Ammon's horn (tissue), 1 donor: ENCODE measurements around the gene ENOX1.
A peak's percentile ranks its signal among the peaks of the same experiment; 100 is the strongest.

Experiments
- DNase-seq: peaks from one replicate; pipeline ENCODE4 v3.0.0-alpha.2; 2016; ENCODE audit warnings: low spot score

The ENOX1 gene

DNA sequence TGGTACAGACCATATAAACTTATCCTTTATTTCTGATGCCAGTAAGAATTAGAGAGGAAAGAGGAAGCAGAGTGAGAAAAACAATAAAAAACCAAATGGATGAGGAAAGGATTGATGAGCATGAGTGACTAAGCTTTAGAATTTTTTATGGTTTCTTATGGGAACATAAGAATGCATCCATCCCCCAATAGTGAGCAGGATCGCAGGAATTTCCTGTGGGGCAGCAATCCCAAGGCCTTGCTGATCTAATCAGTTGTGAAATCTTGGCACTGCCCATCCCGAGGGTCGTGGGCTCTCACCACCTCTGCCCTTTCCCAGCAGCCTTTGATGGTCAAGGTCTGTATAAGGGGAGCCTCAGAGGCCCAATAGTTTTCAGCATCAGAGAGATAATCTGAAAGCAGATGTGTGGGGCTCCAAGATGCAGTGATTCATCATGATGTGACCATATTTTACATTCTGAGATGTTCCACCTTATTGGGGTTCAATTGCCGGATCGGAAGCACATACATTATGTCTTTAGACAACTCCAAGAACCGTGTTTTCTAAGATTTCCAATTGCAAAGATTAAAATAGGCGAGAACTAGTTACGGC lies 541.3 kb downstream of the ENOX1 start:
- DNase-seq, result no peak

DNA sequence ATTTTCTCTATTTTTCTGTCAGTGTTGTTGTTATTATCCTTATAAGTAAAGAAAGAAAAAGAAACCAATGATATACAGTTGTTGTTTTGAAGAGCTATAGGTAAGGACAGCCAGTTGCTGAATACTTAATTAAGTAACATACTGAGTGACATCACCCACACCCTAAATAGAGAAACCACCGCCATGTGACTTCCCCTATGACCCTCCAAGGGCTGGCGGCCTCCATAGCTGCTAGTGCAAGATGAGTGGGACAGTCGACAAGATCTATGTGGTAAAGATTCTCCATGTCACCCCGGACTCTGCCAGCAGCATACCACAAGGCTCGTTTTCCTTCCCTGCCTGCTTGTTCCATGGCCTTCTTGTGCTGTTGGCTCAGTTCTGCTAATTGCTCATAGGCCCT lies 542.3 kb downstream of the ENOX1 start:
- DNase-seq, result no peak

DNA sequence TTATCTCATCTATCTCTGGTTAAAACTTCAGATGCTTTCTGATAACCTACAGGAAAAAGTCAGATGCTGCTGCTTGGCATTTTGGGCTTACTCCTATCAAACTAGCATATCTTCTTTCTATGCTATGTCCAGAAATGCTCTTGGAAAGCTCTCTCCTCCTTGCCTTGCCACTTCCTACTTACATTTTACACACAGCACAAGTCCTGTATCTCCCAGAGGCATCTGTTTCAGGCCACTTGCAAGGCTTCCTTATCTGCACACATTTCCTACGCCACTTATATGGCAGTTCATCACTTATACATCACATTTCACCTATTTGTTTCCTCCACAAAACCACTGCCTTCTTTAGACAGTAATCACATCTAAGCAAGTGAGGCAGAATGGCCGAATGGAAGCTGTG lies 543.1 kb downstream of the ENOX1 start:
- DNase-seq, result no peak

DNA sequence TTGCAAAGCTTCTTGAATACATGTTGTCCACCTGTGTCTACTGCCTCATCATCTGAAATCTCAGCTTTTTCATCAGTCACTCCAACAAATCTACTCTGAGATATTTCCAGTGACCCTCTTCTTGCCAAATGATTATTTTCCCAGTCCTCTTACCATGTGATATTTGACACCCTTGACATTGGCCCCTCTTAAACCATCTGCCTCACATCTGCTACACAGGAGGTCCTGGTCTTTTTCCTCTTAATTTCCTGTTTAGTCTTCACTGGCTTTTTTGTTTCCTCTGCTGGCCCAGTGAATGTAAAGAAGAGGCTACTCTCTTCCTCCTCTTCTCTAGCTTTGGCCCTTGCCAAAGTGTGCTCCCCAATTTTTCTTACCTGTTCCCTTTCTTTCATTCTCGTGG lies 544.7 kb downstream of the ENOX1 start:
- DNase-seq, result no peak

DNA sequence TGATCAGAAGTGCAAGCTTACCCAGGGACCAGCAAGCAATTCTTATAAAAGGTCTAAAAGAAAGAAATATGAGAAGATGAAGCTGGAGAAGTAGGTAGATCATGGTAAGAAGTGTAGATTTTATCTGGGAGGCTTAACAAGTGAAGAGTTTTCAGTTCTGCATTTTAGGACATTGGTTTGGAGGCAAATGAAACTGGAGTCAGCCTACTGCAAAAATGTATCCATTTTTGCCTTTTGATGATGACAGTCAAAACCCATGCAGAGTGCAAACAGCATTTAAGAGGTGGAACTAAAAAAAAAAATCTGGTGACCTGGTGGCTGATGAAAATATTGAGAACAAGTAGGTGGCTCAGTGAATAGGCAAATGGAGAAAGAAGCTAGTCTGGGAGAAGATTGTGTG lies 546.5 kb downstream of the ENOX1 start:
- no peak for DNase-seq

DNA sequence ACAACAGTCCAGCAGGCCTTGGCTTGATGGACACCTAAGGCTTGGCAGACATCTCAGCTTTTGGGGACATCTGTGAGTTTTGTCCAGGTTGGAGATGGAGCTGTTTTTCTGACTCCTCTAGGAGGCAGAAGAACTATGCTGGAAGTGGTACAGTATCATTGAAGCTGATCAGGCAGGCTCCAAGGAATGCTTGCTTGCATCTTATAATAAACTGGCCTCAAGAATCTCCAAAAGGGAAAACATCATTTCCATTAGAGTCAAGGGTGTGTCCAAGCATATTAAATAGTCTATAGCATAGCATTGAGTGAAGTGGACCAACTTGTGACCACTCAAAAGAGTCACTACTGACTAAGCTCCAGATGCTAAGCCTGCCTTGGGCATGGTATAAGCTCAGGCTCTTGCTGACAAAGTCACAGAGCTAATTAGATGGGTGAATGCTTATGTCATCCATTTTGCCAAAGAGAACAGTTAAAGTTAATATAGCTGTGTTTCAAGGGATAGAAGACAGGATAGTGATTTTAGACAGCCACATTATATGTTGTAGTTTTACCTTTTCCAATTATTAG lies 547.4 kb downstream of the ENOX1 start:
- no peak for DNase-seq

DNA sequence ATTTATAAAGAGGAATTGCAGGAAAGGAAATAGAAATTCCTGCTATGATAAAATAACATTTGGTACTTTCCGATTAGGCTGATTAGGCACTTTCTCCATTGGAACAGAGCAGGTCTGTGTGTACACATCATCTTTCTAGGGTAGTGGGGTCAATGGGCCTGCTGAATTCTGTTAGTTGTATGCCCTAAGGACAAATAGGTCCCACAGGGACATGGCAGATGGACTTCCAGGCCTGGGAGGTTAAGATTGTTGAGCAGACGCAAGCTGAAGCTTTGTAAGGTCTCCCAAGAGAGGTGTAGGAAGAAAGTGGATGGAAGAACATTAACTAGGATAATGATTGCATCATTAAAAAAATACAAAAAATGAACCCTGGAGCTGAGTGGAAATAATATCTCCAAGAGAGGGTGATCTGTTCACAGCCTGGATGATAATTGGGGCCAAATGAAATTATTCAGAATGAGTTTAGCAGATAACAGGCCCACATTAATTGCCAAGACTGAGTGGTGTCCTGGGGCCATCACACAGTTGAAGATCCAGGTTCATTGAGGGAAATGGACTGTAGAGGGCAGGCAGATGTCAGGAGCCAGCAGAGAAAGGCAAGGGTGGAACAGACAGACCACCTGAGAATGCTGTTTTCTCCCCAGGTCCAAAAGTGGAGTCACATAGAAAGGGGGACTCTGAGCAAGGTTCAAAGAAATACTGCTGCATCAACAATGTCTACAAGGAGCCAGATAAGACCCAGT lies 548.3 kb downstream of the ENOX1 start:
- no peak for DNase-seq

DNA sequence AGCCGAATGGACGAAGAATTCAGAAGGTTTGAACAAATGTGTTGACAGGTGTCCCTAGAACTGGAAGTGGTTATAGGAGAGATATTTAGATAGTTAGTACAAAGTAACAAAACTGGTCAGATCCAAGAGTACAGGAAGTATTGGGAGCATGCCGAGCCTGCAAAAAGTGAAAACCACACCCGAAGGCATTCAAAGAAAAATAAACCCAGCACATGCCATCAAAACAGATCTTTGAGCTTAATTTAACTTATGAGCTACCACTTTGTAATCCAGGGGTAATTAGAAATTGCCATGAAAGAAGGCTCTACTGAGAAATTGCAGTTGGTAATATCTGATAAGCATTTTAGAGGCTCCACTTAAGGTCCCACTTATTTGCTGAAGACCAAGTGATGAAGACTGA lies 549.2 kb downstream of the ENOX1 start:
- no peak for DNase-seq

DNA sequence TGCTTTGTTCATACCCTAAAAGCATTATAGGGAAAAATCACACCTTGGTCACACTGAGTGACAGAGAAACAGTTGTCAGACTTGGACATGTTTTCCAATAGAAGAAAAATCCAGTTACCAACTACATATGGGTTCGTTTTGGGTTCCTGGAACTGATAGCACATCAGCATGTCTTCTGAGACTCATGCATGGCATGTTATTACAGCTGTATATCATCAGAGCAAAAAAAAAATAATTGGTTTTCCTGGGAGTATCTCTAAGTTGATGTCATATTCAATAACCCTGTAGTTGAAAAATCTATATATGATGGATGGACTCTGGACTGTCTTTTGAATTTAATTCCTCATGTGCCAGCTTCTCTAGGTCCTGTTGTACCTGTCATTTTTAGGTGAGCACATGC lies 551.7 kb downstream of the ENOX1 start:
- no peak for DNase-seq

DNA sequence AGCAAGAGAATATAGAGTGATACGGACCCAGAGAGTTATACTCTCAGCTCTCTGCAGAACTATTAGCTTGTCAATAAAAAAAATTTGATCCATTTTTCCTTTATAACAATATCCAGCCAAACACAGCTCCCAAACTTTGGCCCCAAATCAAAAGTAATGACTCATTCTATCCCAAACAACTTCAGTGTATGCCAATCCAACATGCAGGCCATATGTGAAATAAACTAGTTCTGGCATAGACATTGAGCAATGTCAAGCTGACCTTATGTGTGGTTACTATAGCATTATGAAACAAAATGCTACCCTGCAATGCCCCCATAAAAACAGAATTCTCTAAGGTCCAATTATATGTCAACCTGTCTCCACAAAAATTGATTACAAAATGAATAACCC lies 553.9 kb downstream of the ENOX1 start:
- peak; percentile 13 for DNase-seq

DNA sequence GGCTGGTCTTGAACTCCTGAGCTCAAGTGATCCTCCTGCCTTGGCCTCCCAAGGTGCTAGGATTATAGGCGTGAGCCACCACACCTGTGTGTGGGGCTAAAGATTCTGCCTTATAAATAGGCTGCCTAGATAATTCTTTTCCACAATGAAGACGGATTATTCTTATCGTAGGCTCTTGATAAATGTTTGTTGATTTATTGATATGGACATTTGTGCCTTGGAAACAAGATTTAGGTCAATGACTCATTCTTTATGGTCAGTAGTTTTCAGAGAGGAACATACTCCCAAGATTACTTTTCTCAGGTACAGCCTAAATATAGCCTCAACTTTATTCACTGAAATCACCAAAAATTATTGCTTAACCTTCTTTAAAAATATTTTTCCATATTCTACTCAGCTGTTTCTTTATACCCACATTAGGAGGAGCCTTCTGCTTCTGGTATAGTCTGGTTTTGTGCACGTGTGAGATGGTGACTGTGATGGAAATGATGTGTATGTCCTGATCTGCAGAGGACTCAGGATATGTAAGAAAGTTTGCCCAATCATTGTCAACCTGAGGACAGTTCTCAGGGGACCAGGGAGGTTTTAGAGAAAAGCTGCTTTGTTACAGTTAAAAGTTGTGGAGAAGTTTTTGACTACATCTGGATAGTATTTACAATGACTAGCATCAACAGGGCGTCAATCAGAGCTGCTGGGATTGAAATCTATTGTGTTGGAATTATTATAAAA lies 554.5 kb downstream of the ENOX1 start:
- DNase-seq, result no peak

DNA sequence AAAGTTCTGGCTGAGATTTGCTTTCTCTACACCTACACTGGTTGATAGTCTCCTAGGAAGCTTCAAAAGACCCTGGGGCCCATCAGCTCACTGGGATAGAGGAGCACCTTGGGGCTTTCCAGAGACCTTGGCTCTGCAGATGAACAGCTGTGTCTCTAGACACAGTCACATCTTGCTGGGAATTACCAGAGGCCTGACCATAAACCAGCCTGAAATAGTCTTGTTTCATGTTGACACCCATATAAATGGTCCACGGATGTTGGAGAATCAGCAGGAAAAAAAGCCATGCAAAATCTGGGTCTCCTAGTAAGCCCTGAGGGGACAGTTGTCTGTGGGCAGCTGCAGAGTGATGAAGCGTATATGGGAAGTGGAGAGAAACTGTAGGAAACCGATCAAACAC lies 555.8 kb downstream of the ENOX1 start:
- DNase-seq, result no peak

DNA sequence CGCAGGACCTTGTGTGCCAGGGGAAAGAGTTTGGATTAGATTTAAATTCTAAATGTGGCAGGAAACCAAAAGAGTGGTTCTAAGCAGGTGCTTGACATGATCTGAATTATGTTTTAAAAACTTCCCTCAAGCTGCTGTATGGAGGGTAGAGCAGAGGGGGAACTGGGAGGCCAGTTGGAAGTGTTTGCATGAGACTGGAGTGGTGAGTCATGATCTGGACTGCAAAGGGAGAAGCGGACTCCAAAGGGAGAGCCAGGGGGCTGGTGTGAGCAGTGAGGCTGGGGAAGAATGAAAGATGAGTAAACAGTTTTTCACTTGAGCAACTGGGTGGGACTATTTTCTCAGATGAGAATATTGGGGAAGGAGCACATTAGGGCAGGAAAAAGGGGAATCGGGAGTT lies 557.3 kb downstream of the ENOX1 start:
- no peak for DNase-seq

DNA sequence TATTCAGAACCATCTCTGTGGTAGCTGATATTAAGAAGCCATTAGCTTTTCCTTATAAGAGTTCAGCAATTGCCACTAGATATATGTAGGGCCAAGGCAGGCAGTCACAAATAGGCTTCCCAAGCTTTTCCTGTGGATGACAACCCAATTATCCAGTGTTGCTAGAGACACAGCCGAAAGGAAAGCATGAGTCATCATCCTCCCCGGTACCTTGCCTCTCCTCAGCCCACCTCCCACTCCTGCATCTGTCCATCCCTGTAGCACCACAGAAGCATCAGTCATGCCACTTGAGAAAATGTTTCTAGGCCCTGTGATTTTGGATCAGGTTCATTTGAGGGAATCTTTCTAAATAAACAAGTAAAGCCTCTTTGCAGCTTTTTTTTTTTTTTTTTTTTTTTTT lies 559.1 kb downstream of the ENOX1 start:
- DNase-seq, result peak; percentile 65

DNA sequence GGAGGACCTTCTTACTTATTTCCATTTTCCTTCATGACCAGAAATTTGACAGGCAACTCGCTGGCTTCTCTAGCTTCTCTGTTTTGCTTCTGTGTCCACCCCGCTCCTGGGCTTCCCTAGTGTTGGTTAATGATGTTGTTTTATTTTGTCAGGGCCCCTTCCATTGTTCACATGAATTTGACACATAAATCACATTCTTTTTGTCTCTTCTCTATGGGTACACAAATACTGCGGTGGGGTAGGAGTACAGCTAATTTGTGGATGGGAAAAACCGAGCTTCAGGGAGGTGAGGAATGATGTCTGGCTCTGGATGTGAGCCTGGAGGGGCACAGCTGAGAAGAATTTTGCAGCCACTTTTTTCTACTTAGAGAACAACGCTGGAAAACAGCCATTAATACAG lies 563.6 kb downstream of the ENOX1 start:
- no peak for DNase-seq

DNA sequence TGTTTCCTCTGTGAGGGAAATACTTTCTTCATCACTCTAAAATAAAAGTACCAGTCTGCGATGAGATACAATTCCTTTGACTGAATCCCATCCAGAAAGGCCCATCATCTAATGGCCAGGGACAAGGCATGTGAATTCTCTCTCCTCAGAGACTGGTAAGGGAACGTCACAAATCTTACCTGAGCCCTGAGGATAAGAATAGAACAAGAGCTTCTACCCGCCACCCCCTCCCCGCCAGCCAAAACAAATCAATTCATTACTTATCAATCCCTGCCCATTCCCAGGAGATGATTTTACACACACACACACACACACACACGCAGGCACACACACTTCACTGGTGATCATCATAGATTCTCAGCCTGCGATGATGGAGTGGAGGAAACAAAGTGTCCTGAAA lies 564.7 kb downstream of the ENOX1 start:
- no peak for DNase-seq

DNA sequence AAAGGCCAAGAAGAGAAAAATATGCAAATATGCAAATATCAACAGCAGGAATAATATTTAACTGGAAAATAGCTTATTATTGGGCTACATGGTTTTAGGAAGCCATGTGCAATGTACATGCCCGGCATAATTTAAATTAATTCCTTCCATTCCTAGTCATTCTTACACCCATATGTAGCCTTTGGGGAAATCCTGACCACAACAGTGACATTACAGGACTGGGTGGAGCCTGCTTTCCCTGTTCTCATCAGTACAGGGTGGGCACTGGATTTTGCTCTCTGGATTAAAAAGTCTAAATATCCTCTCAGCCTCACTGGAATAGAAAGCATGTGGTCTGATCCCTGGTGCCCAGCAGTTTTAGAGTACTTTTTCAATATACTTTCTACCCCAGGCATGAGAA lies 565.2 kb downstream of the ENOX1 start:
- no peak for DNase-seq

DNA sequence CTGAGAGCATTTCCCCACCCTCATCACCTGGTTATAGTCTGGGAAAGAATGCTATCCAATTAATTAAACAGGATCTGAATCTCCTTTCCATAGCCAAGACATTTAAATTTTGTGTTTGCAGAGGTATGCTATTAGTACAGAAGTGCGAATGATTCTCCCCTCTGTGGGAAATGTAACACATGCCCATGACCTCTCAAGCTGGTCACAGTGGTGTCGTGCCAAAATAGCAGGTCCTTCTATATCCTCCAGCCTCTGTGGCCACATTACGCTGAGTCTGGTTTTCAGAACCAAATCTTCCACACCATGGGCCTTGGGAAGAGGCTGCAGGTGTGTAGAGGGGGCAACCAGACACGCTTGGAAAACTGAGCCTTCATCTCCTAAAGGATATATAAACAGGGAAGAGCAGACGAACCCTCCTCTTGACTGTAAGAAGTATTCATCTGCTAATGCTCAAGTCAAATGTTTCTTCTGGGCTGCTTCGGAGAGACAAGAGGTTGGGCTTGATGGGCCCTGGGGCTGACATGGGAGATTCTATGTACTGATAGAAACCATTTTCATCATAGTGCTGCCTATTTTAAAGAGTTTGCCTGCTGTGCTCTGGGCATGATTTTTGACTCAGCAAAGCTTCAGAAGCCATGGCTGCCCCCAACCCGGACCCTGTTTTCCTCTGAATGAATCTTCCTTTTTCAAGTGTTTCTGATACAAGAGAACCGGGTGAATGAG lies 565.7 kb downstream of the ENOX1 start:
- no peak for DNase-seq

DNA sequence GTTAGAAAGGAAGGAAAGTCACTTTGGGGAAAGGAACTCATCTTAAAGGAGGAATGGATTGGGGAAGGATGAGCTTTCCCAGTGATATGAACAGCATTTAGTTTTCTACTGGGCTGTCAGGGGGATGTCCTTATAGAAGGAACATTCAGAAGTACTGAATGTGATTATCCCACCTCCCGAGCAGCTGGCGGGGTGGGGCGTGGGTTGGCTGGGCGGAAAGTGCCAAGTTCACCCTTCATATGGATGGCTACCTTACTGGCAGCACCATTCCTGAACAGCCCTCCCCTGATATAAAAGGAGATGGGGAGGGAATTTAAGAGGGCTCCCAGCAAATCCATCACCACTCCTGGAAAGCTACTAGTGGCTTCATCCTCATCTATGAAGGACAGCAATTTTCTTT lies 572.6 kb downstream of the ENOX1 start:
- DNase-seq, result no peak

DNA sequence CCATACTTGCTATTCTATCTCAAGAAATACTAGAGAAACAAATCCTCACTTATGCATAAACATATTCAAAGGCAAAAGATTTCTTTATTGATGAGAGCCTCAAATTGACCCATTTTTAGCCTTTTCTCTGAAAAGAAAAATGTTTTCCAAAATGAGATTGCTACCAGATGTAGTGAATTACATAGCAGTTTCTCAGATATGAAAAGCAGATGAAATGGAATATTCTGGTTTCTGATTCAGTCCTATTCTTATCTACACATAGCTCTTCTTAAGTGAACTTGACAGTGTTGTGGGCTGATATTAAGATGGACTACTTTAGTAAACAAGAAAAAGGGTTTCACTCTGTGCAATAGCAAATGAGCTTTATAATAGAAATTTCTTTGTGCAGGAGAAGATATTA lies 579.9 kb downstream of the ENOX1 start:
- no peak for DNase-seq

DNA sequence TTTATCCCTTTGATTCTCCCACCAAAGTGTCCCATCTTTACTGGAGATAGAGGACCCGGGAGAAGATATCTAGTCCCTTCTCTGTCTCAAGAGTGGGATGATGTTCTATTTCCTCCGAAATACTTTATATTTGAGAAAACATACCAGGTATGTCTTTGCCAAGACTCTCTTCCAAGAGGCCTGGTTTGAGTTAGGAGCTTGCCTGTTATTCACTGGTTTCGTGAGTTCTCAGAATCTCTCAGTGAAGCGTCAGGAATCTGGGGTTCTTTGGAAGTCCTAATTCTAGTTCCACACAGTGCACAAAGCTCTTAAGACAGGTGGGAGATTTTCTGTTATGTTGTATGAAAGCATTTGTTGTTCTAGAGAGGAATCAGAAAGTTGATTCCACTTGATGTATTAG lies 581.4 kb downstream of the ENOX1 start:
- DNase-seq, result no peak

DNA sequence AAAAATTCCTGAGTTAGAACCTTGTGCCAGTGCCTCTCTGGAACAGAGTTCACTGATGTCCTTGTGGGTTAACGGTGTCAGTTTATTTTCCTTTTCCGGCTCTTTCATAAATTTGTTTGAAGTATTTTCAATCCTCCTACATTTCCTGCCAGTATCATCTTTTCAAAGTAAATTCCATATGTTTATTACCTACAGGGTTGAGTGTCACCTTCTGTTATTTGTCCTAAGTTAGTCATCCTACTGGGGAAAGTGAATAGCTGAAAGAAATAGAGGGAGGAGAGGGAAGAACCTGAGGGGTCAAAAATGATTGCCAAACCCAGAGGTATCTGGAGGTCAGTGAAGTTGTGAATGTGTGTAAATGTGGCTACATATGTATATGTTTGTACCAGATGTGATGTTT lies 582.2 kb downstream of the ENOX1 start:
- no peak for DNase-seq

DNA sequence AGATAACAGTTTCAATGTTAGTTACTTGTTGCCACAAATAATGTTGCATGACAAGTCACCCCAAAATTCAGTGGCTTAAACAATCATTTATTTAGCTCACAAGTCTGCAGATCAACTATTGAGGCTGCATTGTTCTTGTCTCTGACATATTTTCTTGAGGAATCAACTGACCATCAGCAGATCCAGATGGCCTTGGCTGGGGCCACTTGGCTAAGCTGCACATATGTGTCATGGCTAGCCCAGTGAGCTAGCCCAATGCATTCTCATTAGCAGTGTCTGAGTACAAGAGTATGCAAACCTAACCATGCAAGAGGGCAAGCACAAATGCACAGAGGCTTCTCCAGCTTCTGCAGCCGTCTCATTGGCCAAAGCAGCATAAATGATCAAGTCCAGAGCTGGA lies 583.0 kb downstream of the ENOX1 start:
- DNase-seq, result no peak
